ENCODE measurements around the gene ABCC1. TPM values are rescaled to one million over a fixed set of nuclear protein-coding genes. Genes with fewer than 3 reads are reported as not detected.

Gene ABCC1
- total RNA-seq, 1 experiment from 2014 or later: 23.6 TPM

- H3K36me3 ChIP-seq (ENCODE audit: insufficient read depth, low read length): peaks cover 35% of the 10 kb centered on the region
- H3K4me2 ChIP-seq (ENCODE audit: low read depth, low read length, poor library complexity, severe bottlenecking): no peak overlapping the region
- no peaks in the 10 kb centered on the region for H3K9me2 ChIP-seq (replicated peaks; ENCODE audit: insufficient read depth, low read length)
- DNase-seq: no peak
- no peaks in the 10 kb centered on the region for H4K20me1 ChIP-seq (ENCODE audit: insufficient read depth, low read depth, low read length)
- no peak overlapping the region for H3K4me3 ChIP-seq (ENCODE audit: low read length)
- H3K79me2 ChIP-seq (ENCODE audit: low read length): peaks cover 6% of the 10 kb centered on the region; the same call in 1 of the 2 replicates
- H3K9ac ChIP-seq (ENCODE audit: low read length): no peak overlapping the region
- H3K27me3 ChIP-seq (ENCODE audit: low read length): no peaks in the 10 kb centered on the region
- H3K27ac ChIP-seq (ENCODE audit: low read length): no peak overlapping the region
- no peaks in the 10 kb centered on the region; the same call in 1 of the 2 replicates for H3K9me3 ChIP-seq (ENCODE audit: low read length)
- no peak overlapping the region for H2AFZ ChIP-seq (ENCODE audit: low read length)
- no peaks in the 10 kb centered on the region for H3K4me1 ChIP-seq (ENCODE audit: low read length)
Measured at GRCh38 chr16:16124974-16125373, 175.6 kb downstream of the ABCC1 start.

GRCh38 chr16:16126896-16127295 lies 177.5 kb downstream of the ABCC1 start:
- Histone ChIP-seq H3K4me3 (ENCODE audit: low read length) (no peak overlapping the region), H3K36me3 (ENCODE audit: insufficient read depth, low read length) (peaks cover 30% of the 10 kb centered on the region)
- no peak for DNase-seq

GRCh38 chr16:16127469-16128116 lies 178.2 kb downstream of the ABCC1 start:
- Histone ChIP-seq H3K9ac (ENCODE audit: low read length) (no peak overlapping the region), H2AFZ (ENCODE audit: low read length) (no peak overlapping the region), H3K4me3 (ENCODE audit: low read length) (no peak overlapping the region), H3K9me2 (replicated peaks; ENCODE audit: insufficient read depth, low read length) (no peaks in the 10 kb centered on the region), H3K36me3 (ENCODE audit: insufficient read depth, low read length) (peaks cover 30% of the 10 kb centered on the region), H3K27me3 (ENCODE audit: low read length) (no peaks in the 10 kb centered on the region), H4K20me1 (ENCODE audit: insufficient read depth, low read depth, low read length) (no peaks in the 10 kb centered on the region), H3K27ac (ENCODE audit: low read length) (0 out of 2 replicates have a peak overlapping the region, but pooled peaks have one; percentile 34), H3K4me1 (ENCODE audit: low read length) (no peaks in the 10 kb centered on the region), H3K9me3 (ENCODE audit: low read length) (no peaks in the 10 kb centered on the region; the same call in 1 of the 2 replicates), H3K4me2 (ENCODE audit: low read depth, low read length, poor library complexity, severe bottlenecking) (no peak overlapping the region), H3K79me2 (ENCODE audit: low read length) (peaks cover 6% of the 10 kb centered on the region; the same call in 1 of the 2 replicates)
- DNase-seq: peak; percentile 93

More at GRCh38 chr16:16126896-16127295, 177.5 kb downstream of the ABCC1 start:
- Histone ChIP-seq H3K27me3 (ENCODE audit: low read length) (no peaks in the 10 kb centered on the region), H3K9ac (ENCODE audit: low read length) (no peak overlapping the region), H3K27ac (ENCODE audit: low read length) (0 out of 2 replicates have a peak overlapping the region, but pooled peaks have one; percentile 34), H3K79me2 (ENCODE audit: low read length) (peaks cover 6% of the 10 kb centered on the region; the same call in 1 of the 2 replicates), H3K9me2 (replicated peaks; ENCODE audit: insufficient read depth, low read length) (no peaks in the 10 kb centered on the region), H3K4me2 (ENCODE audit: low read depth, low read length, poor library complexity, severe bottlenecking) (no peak overlapping the region), H3K9me3 (ENCODE audit: low read length) (no peaks in the 10 kb centered on the region; the same call in 1 of the 2 replicates), H3K4me1 (ENCODE audit: low read length) (no peaks in the 10 kb centered on the region), H2AFZ (ENCODE audit: low read length) (no peak overlapping the region), H4K20me1 (ENCODE audit: insufficient read depth, low read depth, low read length) (no peaks in the 10 kb centered on the region)

GRCh38 chr16:16131204-16131603 lies 181.8 kb downstream of the ABCC1 start:
- Histone ChIP-seq H3K36me3 (ENCODE audit: insufficient read depth, low read length) (peaks cover 25% of the 10 kb centered on the region; the same call in 1 of the 2 replicates), H2AFZ (ENCODE audit: low read length) (no peak overlapping the region), H3K4me1 (ENCODE audit: low read length) (no peaks in the 10 kb centered on the region), H3K9ac (ENCODE audit: low read length) (no peak overlapping the region), H3K9me3 (ENCODE audit: low read length) (no peaks in the 10 kb centered on the region), H3K9me2 (replicated peaks; ENCODE audit: insufficient read depth, low read length) (no peaks in the 10 kb centered on the region), H3K4me3 (ENCODE audit: low read length) (no peak overlapping the region), H3K27me3 (ENCODE audit: low read length) (no peaks in the 10 kb centered on the region), H3K27ac (ENCODE audit: low read length) (no peak overlapping the region), H3K4me2 (ENCODE audit: low read depth, low read length, poor library complexity, severe bottlenecking) (no peak overlapping the region), H4K20me1 (ENCODE audit: insufficient read depth, low read depth, low read length) (no peaks in the 10 kb centered on the region), H3K79me2 (ENCODE audit: low read length) (peaks cover 6% of the 10 kb centered on the region; the same call in 1 of the 2 replicates)
- DNase-seq: no peak

GRCh38 chr16:16131659-16132058 lies 182.2 kb downstream of the ABCC1 start:
- DNase-seq: no peak
- H3K27me3 ChIP-seq (ENCODE audit: low read length): no peaks in the 10 kb centered on the region
- H3K27ac ChIP-seq (ENCODE audit: low read length): no peak overlapping the region
- no peaks in the 10 kb centered on the region for H3K9me3 ChIP-seq (ENCODE audit: low read length)
- peaks cover 6% of the 10 kb centered on the region; the same call in 1 of the 2 replicates for H3K79me2 ChIP-seq (ENCODE audit: low read length)
- H4K20me1 ChIP-seq (ENCODE audit: insufficient read depth, low read depth, low read length): no peaks in the 10 kb centered on the region
- H3K4me1 ChIP-seq (ENCODE audit: low read length): no peaks in the 10 kb centered on the region
- peaks cover 25% of the 10 kb centered on the region; the same call in 1 of the 2 replicates for H3K36me3 ChIP-seq (ENCODE audit: insufficient read depth, low read length)
- no peak overlapping the region for H3K4me2 ChIP-seq (ENCODE audit: low read depth, low read length, poor library complexity, severe bottlenecking)
- H2AFZ ChIP-seq (ENCODE audit: low read length): no peak overlapping the region
- H3K4me3 ChIP-seq (ENCODE audit: low read length): no peak overlapping the region
- no peaks in the 10 kb centered on the region for H3K9me2 ChIP-seq (replicated peaks; ENCODE audit: insufficient read depth, low read length)
- H3K9ac ChIP-seq (ENCODE audit: low read length): no peak overlapping the region

- DNase-seq: no peak
- Histone ChIP-seq H3K9me2 (replicated peaks; ENCODE audit: insufficient read depth, low read length) (no peaks in the 10 kb centered on the region), H3K27me3 (ENCODE audit: low read length) (no peaks in the 10 kb centered on the region), H3K36me3 (ENCODE audit: insufficient read depth, low read length) (peaks cover 30% of the 10 kb centered on the region; the same call in 1 of the 2 replicates), H3K79me2 (ENCODE audit: low read length) (no peaks in the 10 kb centered on the region), H3K9ac (ENCODE audit: low read length) (no peak overlapping the region), H3K4me2 (ENCODE audit: low read depth, low read length, poor library complexity, severe bottlenecking) (no peak overlapping the region), H3K4me3 (ENCODE audit: low read length) (no peak overlapping the region), H3K27ac (ENCODE audit: low read length) (no peak overlapping the region), H2AFZ (ENCODE audit: low read length) (no peak overlapping the region), H3K9me3 (ENCODE audit: low read length) (no peaks in the 10 kb centered on the region), H3K4me1 (ENCODE audit: low read length) (no peaks in the 10 kb centered on the region), H4K20me1 (ENCODE audit: insufficient read depth, low read depth, low read length) (no peaks in the 10 kb centered on the region)
Measured at GRCh38 chr16:16133943-16134604, 184.7 kb downstream of the ABCC1 start.

- Histone ChIP-seq H3K9me3 (ENCODE audit: low read length) (no peaks in the 10 kb centered on the region), H3K4me3 (ENCODE audit: low read length) (no peak overlapping the region), H3K9ac (ENCODE audit: low read length) (no peak overlapping the region), H4K20me1 (ENCODE audit: insufficient read depth, low read depth, low read length) (no peaks in the 10 kb centered on the region), H2AFZ (ENCODE audit: low read length) (no peak overlapping the region), H3K36me3 (ENCODE audit: insufficient read depth, low read length) (peaks cover 33% of the 10 kb centered on the region; the same call in 1 of the 2 replicates), H3K4me2 (ENCODE audit: low read depth, low read length, poor library complexity, severe bottlenecking) (no peak overlapping the region), H3K79me2 (ENCODE audit: low read length) (no peaks in the 10 kb centered on the region), H3K4me1 (ENCODE audit: low read length) (no peaks in the 10 kb centered on the region), H3K27me3 (ENCODE audit: low read length) (no peaks in the 10 kb centered on the region), H3K9me2 (replicated peaks; ENCODE audit: insufficient read depth, low read length) (no peaks in the 10 kb centered on the region), H3K27ac (ENCODE audit: low read length) (no peak overlapping the region)
- DNase-seq: no peak
Measured at GRCh38 chr16:16136588-16136987, 187.2 kb downstream of the ABCC1 start.

- no peak overlapping the region for H2AFZ ChIP-seq (ENCODE audit: low read length)
- H3K9me3 ChIP-seq (ENCODE audit: low read length): no peaks in the 10 kb centered on the region
Measured at GRCh38 chr16:16137110-16137509, 187.7 kb downstream of the ABCC1 start.

More at GRCh38 chr16:16137110-16137509, 187.7 kb downstream of the ABCC1 start:
- Histone ChIP-seq H4K20me1 (ENCODE audit: insufficient read depth, low read depth, low read length) (no peaks in the 10 kb centered on the region), H3K79me2 (ENCODE audit: low read length) (no peaks in the 10 kb centered on the region), H3K27me3 (ENCODE audit: low read length) (no peaks in the 10 kb centered on the region), H3K27ac (ENCODE audit: low read length) (no peak overlapping the region), H3K4me3 (ENCODE audit: low read length) (no peak overlapping the region), H3K4me2 (ENCODE audit: low read depth, low read length, poor library complexity, severe bottlenecking) (no peak overlapping the region), H3K9ac (ENCODE audit: low read length) (no peak overlapping the region), H3K4me1 (ENCODE audit: low read length) (no peaks in the 10 kb centered on the region), H3K36me3 (ENCODE audit: insufficient read depth, low read length) (peaks cover 32% of the 10 kb centered on the region; the same call in 1 of the 2 replicates), H3K9me2 (replicated peaks; ENCODE audit: insufficient read depth, low read length) (no peaks in the 10 kb centered on the region)
- DNase-seq: no peak

All from Karpas-422 (cell line).